Heart left ventricle (tissue), 13 donors: ENCODE results near the gene GLRA1.

ENCODE experiments used
- POLR2A ChIP-seq, 2 donors: fragments of 450-650 bp; IDR thresholded peaks; one replicate each; pipeline ENCODE4 v1.6.1; 2017; ENCODE audit warnings: antibody characterized with exemption in 2 of 2, mild to moderate bottlenecking in 2 of 2, moderate library complexity in 2 of 2
- TF ChIP-seq, protein P1 (sequence below), 12 donors: fragments of 200-600 bp; sonication (generic) in 4 of 12; IDR thresholded peaks; one replicate each; pipeline versions ENCODE4 v1.5.0 to v1.8.0; 2018 to 2022; ENCODE audit warnings: antibody characterized with exemption in 12 of 12, mild to moderate bottlenecking in 5 of 12
- donor health status: ischemic (EF 13 %, LVEDD 7.1; RV severe dilation, severe dysfunction).
- donor health status: DM: no; HTN: yes; CAD: no.
- donor health status: DM: no; HTN: no; CAD: no.
- donor health status: ischemic (EF 25% LVEDD 6.9; RV normal size, moderate dysfunction).
- donor health status: ischemic (EF 25% LVEDD 5.7; RV mildly dilated, moderate dysfunction).
- donor health status: ischemic (EF 35%, LVEDD 5.7; RV mildly dilated, moderate dysfunction).
- donor health status: nonischemic (EF 11% LVEDD 7.7; RV severe dilation, severe dysfunction).
- donor health status: DM: yes; HTN: yes; CAD: no.
- donor health status: PGD.
- donor health status: ischemic (EF 29% LVEDD 5.4; RV normal size, mild dysfunction).
- donor health status: nonischemic (EF 23%, LVEDD 6.1; RV moderate dilation, normal function).

DNA sequence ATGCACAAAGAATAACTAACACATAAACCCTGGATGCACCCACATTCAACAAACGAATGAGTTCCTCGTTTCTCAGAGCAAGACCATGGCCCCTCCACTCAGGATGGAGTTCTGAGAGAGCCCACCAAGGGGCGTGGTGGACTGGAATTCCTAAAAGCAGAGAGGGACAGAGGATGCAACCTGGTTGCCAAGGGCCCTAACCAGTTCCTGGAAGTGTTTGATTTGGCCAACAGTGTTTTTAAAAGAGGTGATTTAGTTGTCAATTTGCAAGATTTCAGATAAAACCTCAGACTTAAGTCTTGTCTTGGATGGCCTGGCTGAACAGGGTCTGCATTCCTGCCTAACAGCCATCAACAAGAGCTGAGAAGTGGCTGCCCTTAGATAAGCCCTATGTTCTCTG lies 34.4 kb downstream of the GLRA1 start:
- no peak for TF ChIP-seq POLR2A (IDR thresholded peaks at IDR 0.05)
- TF ChIP-seq, protein P1, sequence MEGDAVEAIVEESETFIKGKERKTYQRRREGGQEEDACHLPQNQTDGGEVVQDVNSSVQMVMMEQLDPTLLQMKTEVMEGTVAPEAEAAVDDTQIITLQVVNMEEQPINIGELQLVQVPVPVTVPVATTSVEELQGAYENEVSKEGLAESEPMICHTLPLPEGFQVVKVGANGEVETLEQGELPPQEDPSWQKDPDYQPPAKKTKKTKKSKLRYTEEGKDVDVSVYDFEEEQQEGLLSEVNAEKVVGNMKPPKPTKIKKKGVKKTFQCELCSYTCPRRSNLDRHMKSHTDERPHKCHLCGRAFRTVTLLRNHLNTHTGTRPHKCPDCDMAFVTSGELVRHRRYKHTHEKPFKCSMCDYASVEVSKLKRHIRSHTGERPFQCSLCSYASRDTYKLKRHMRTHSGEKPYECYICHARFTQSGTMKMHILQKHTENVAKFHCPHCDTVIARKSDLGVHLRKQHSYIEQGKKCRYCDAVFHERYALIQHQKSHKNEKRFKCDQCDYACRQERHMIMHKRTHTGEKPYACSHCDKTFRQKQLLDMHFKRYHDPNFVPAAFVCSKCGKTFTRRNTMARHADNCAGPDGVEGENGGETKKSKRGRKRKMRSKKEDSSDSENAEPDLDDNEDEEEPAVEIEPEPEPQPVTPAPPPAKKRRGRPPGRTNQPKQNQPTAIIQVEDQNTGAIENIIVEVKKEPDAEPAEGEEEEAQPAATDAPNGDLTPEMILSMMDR (IDR thresholded peaks at IDR 0.05) = no peak
